T-helper 2 cell treated with Interferon-gamma antibody and Interleukin-4, amounts not matched to agents 5 μg/mL and 100 μg/mL, for 36 hours (primary cell): ENCODE results near the gene PITPNC1.
"Not testable (repeated sequence)": the region's sequence is repeated elsewhere in the genome, so short reads cannot be mapped to it uniquely, and the experiment has no call there.

ENCODE experiments used
- DNase-seq: peaks from one replicate; pipeline ENCODE4 v3.0.0; 2021; ENCODE audit warnings: low spot score
- H3K27ac Mint-ChIP-seq: one replicate; pipeline ENCODE4 v1.8.0; 2021; ENCODE audit warnings: mild to moderate bottlenecking, mixed read lengths
- H3K27me3 Mint-ChIP-seq: one replicate; pipeline ENCODE4 v1.8.0; 2021; ENCODE audit warnings: low read depth, mixed read lengths
- H3K36me3 Mint-ChIP-seq: one replicate; pipeline ENCODE4 v1.8.0; 2021; ENCODE audit warnings: low read depth, mixed read lengths
- H3K4me1 Mint-ChIP-seq: one replicate; pipeline ENCODE4 v1.8.0; 2021; ENCODE audit warnings: low read depth, mixed read lengths
- H3K4me3 Mint-ChIP-seq: one replicate; pipeline ENCODE4 v1.8.0; 2022; ENCODE audit warnings: mild to moderate bottlenecking, moderate library complexity, mixed read lengths
- H3K9me3 Mint-ChIP-seq: one replicate; pipeline ENCODE4 v1.8.0; 2021; ENCODE audit warnings: mixed read lengths

Gene PITPNC1

GRCh38 chr17:67574658-67575293, 197.7 kb downstream of the PITPNC1 start:
- Mint-ChIP-seq H3K27me3 (no peaks in the 10 kb centered on the region), H3K27ac (no peak overlapping the region), H3K4me1 (no peaks in the 10 kb centered on the region), H3K4me3 (no peak overlapping the region), H3K36me3 (no peaks in the 10 kb centered on the region), H3K9me3 (no peaks in the 10 kb centered on the region)
- no peak for DNase-seq

GRCh38 chr17:67575325-67575724, 198.2 kb downstream of the PITPNC1 start:
- Mint-ChIP-seq H3K36me3 (no peaks in the 10 kb centered on the region), H3K9me3 (no peaks in the 10 kb centered on the region), H3K4me3 (no peak overlapping the region), H3K4me1 (no peaks in the 10 kb centered on the region), H3K27me3 (no peaks in the 10 kb centered on the region), H3K27ac (no peak overlapping the region)
- no peak for DNase-seq

- Mint-ChIP-seq H3K9me3 (no peaks in the 10 kb centered on the region), H3K27ac (no peak overlapping the region), H3K27me3 (no peaks in the 10 kb centered on the region), H3K4me1 (no peaks in the 10 kb centered on the region), H3K4me3 (no peak overlapping the region), H3K36me3 (no peaks in the 10 kb centered on the region)
- DNase-seq: no peak
These were observed 199.5 kb downstream of the PITPNC1 start for GRCh38 chr17:67576471-67577115.

GRCh38 chr17:67577429-67578141, 200.5 kb downstream of the PITPNC1 start:
- no peaks in the 10 kb centered on the region for H3K36me3 Mint-ChIP-seq
- H3K4me3 Mint-ChIP-seq: no peak overlapping the region
- H3K9me3 Mint-ChIP-seq: no peaks in the 10 kb centered on the region
- no peak overlapping the region for H3K27ac Mint-ChIP-seq
- H3K27me3 Mint-ChIP-seq: no peaks in the 10 kb centered on the region
- DNase-seq: no peak
- no peaks in the 10 kb centered on the region for H3K4me1 Mint-ChIP-seq

GRCh38 chr17:67578142-67578457, 201.0 kb downstream of the PITPNC1 start:
- H3K27ac Mint-ChIP-seq: no peak overlapping the region
- no peak overlapping the region for H3K4me3 Mint-ChIP-seq
- DNase-seq: no peak
- no peaks in the 10 kb centered on the region for H3K27me3 Mint-ChIP-seq
- H3K36me3 Mint-ChIP-seq: no peaks in the 10 kb centered on the region
- H3K9me3 Mint-ChIP-seq: no peaks in the 10 kb centered on the region
- no peaks in the 10 kb centered on the region for H3K4me1 Mint-ChIP-seq

- not testable (repeated sequence) for DNase-seq, H3K4me3 Mint-ChIP-seq, H3K36me3 Mint-ChIP-seq, H3K27me3 Mint-ChIP-seq, H3K9me3 Mint-ChIP-seq, H3K4me1 Mint-ChIP-seq, H3K27ac Mint-ChIP-seq
These were observed 201.8 kb downstream of the PITPNC1 start for GRCh38 chr17:67578679-67579405.

GRCh38 chr17:67582673-67583081, 205.6 kb downstream of the PITPNC1 start:
- no peaks in the 10 kb centered on the region for H3K36me3 Mint-ChIP-seq

GRCh38 chr17:67585077-67585602, 208.1 kb downstream of the PITPNC1 start:
- Mint-ChIP-seq H3K4me3 (no peak overlapping the region), H3K4me1 (no peaks in the 10 kb centered on the region), H3K9me3 (no peaks in the 10 kb centered on the region), H3K27ac (no peak overlapping the region), H3K36me3 (no peaks in the 10 kb centered on the region), H3K27me3 (no peaks in the 10 kb centered on the region)
- DNase-seq: no peak

More at GRCh38 chr17:67582673-67583081, 205.6 kb downstream of the PITPNC1 start:
- Mint-ChIP-seq H3K27ac (no peak overlapping the region), H3K27me3 (no peaks in the 10 kb centered on the region), H3K4me3 (no peak overlapping the region), H3K4me1 (no peaks in the 10 kb centered on the region), H3K9me3 (no peaks in the 10 kb centered on the region)
- no peak for DNase-seq

- Mint-ChIP-seq H3K36me3 (peaks cover 2% of the 10 kb centered on the region), H3K4me1 (no peaks in the 10 kb centered on the region), H3K4me3 (no peak overlapping the region), H3K27ac (no peak overlapping the region), H3K9me3 (no peaks in the 10 kb centered on the region), H3K27me3 (no peaks in the 10 kb centered on the region)
- DNase-seq: no peak
These were observed 211.2 kb downstream of the PITPNC1 start for GRCh38 chr17:67588326-67588725.

GRCh38 chr17:67594115-67594880, 217.2 kb downstream of the PITPNC1 start:
- no peak for DNase-seq
- Mint-ChIP-seq H3K4me3 (no peak overlapping the region), H3K27ac (no peak overlapping the region), H3K27me3 (no peaks in the 10 kb centered on the region), H3K9me3 (no peaks in the 10 kb centered on the region), H3K4me1 (no peaks in the 10 kb centered on the region), H3K36me3 (peaks cover 2% of the 10 kb centered on the region)

GRCh38 chr17:67600408-67600807, 223.3 kb downstream of the PITPNC1 start:
- Mint-ChIP-seq H3K27me3 (no peaks in the 10 kb centered on the region), H3K9me3 (no peaks in the 10 kb centered on the region), H3K4me1 (no peaks in the 10 kb centered on the region), H3K36me3 (no peaks in the 10 kb centered on the region), H3K27ac (no peak overlapping the region), H3K4me3 (no peak overlapping the region)
- DNase-seq: no peak

- DNase-seq: no peak
- H3K4me1 Mint-ChIP-seq: no peaks in the 10 kb centered on the region
- H3K27ac Mint-ChIP-seq: no peak overlapping the region
- no peaks in the 10 kb centered on the region for H3K27me3 Mint-ChIP-seq
- no peaks in the 10 kb centered on the region for H3K9me3 Mint-ChIP-seq
- H3K4me3 Mint-ChIP-seq: no peak overlapping the region
- H3K36me3 Mint-ChIP-seq: no peaks in the 10 kb centered on the region
These were observed 224.8 kb downstream of the PITPNC1 start for GRCh38 chr17:67601897-67602296.

- Mint-ChIP-seq H3K9me3 (no peaks in the 10 kb centered on the region), H3K4me1 (no peaks in the 10 kb centered on the region), H3K36me3 (no peaks in the 10 kb centered on the region), H3K27ac (no peak overlapping the region), H3K4me3 (no peak overlapping the region), H3K27me3 (no peaks in the 10 kb centered on the region)
- DNase-seq: no peak
These were observed 225.4 kb downstream of the PITPNC1 start for GRCh38 chr17:67602444-67602843.
